DND-41 (cell line): ENCODE measurements around the gene IGFBP7.

Source experiments
- ATAC-seq: fragments of 200-7000 bp; cut with Tn5 transposase; 3 replicates; pipeline ENCODE4 v1.9.1; 2021; ENCODE audit warnings: low read depth; ENCODE audit not compliant: insufficient read depth
- DNase-seq: peaks from one replicate; pipeline ENCODE4 v3.0.0-alpha.2; 2020
- H2AFZ ChIP-seq: 2 replicates; pipeline ENCODE4 v1.6.0; 2012; ENCODE audit warnings: low read depth, low read length
- H3K27ac ChIP-seq: 2 replicates; pipeline ENCODE4 v1.5.1; 2012; ENCODE audit warnings: low read length, inconsistent platforms
- H3K27me3 ChIP-seq: fragments of 200-600 bp; sonication (generic); 2 replicates; pipeline ENCODE4 v1.6.0; 2012; ENCODE audit warnings: low read length, mild to moderate bottlenecking, inconsistent platforms; ENCODE audit not compliant: insufficient read depth, poor library complexity
- H3K36me3 ChIP-seq: 2 replicates; pipeline ENCODE4 v1.5.1; 2012; ENCODE audit warnings: low read length, inconsistent platforms; ENCODE audit not compliant: insufficient read depth
- H3K4me1 ChIP-seq: 2 replicates; pipeline ENCODE4 v1.5.1; 2012; ENCODE audit warnings: mild to moderate bottlenecking, low read length; ENCODE audit not compliant: insufficient read depth
- H3K4me2 ChIP-seq: 2 replicates; pipeline ENCODE4 v1.6.0; 2012; ENCODE audit warnings: mild to moderate bottlenecking, moderate library complexity, low read length, inconsistent platforms; ENCODE audit not compliant: insufficient read depth
- H3K4me3 ChIP-seq, 2 experiments: fragments of 200-600 bp in 1 of 2; shearing (Covaris generic) in 1 of 2; 2 replicates each; pipeline ENCODE4 v1.5.1; 2012 to 2016; ENCODE audit warnings: inconsistent platforms in 2 of 2, low read length in 2 of 2, mild to moderate bottlenecking in 2 of 2, low read depth in 1 of 2, moderate library complexity in 1 of 2
- H3K79me2 ChIP-seq: 2 replicates; pipeline ENCODE4 v1.6.0; 2012; ENCODE audit warnings: low read length, inconsistent platforms; ENCODE audit not compliant: insufficient read depth
- H3K9ac ChIP-seq: 2 replicates; pipeline ENCODE4 v1.6.0; 2012; ENCODE audit warnings: low read depth, mild to moderate bottlenecking, inconsistent platforms, low read length, moderate library complexity
- H3K9me3 ChIP-seq: 2 replicates; pipeline ENCODE4 v1.5.1; 2012; ENCODE audit warnings: low read length, moderate library complexity, mild to moderate bottlenecking, inconsistent platforms; ENCODE audit not compliant: insufficient read depth, severe bottlenecking
- H4K20me1 ChIP-seq: 2 replicates; pipeline ENCODE4 v1.6.0; 2012; ENCODE audit warnings: low read length; ENCODE audit not compliant: insufficient read depth
- CTCF ChIP-seq: IDR thresholded peaks from 2 replicates; pipeline ENCODE4 v1.5.1; 2012; ENCODE audit warnings: borderline replicate concordance, low read length, moderate library complexity, mild to moderate bottlenecking; ENCODE audit not compliant: poor library complexity, severe bottlenecking; ENCODE audit errors: extremely low read depth
- EZH2 ChIP-seq: IDR thresholded peaks from 3 replicates; pipeline ENCODE4 v1.6.1; 2012; ENCODE audit warnings: borderline replicate concordance, low read depth, mild to moderate bottlenecking, moderate library complexity, low read length, inconsistent platforms; ENCODE audit not compliant: severe bottlenecking

The IGFBP7 gene

DNA sequence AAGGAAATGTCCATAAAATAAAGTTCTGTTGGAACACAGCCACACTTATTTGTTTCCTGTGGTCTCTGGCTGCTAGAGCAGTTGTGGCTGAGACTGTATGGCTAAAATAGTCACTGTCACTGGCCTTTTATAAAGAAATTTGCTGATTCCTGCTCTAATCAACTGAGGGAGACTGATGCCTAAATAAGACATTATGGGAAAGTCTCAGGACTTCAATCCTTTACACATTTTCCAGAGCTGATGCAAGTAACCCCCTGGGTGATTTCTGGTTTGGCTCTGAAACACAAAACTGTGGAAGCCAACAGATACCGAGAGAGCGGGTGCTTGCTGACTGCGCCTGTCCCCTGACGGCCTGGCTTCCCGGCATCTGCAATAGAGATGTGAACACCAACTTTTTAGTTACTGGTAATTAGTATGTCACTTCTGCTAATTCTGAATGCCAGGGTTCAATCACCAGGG lies 67.4 kb downstream of the IGFBP7 start:
- no peak overlapping the region for H2AFZ ChIP-seq
- H3K27me3 ChIP-seq = no peaks in the 10 kb centered on the region
- no peak overlapping the region for H3K4me3 ChIP-seq
- TF ChIP-seq EZH2 (no peak), CTCF (no peak)
- H3K9ac ChIP-seq = no peak overlapping the region
- H3K4me2 ChIP-seq = no peak overlapping the region
- H4K20me1 ChIP-seq = no peaks in the 10 kb centered on the region
- ATAC-seq (no peak), DNase-seq (no peak)
- H3K79me2 ChIP-seq = no peaks in the 10 kb centered on the region
- H3K4me1 ChIP-seq = no peaks in the 10 kb centered on the region
- no peaks in the 10 kb centered on the region for H3K36me3 ChIP-seq
- H3K27ac ChIP-seq = no peak overlapping the region
- no peaks in the 10 kb centered on the region for H3K9me3 ChIP-seq

DNA sequence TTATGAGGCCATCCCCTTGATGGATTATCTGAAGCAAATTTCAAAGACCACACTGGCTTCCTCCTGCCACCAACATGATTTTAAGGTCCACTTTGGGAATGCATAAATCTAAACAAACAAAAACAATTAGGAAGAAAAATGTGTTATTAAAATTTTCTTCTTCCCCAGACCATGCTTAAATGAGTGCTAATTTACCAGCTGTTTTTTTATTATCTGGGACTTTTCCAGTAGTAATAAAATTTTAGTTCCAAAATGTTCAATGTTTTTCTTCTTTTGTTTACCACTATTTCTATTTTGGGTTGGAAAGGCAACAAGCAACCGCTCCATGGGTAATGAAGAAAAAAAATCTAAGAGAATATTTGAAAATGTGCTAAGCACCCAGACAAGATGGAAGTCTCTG lies 69.2 kb downstream of the IGFBP7 start:
- Histone ChIP-seq H3K27me3 (no peaks in the 10 kb centered on the region), H3K9me3 (no peaks in the 10 kb centered on the region), H3K27ac (no peak overlapping the region), H3K4me3 (no peak overlapping the region), H4K20me1 (no peaks in the 10 kb centered on the region), H3K79me2 (no peaks in the 10 kb centered on the region), H2AFZ (no peak overlapping the region), H3K36me3 (no peaks in the 10 kb centered on the region), H3K4me2 (no peak overlapping the region), H3K4me1 (no peaks in the 10 kb centered on the region), H3K9ac (no peak overlapping the region)
- DNase-seq (no peak), ATAC-seq (no peak)
- TF ChIP-seq CTCF (no peak), EZH2 (no peak)

- Histone ChIP-seq H2AFZ (no peak overlapping the region), H3K9ac (no peak overlapping the region), H3K27me3 (no peaks in the 10 kb centered on the region), H3K36me3 (no peaks in the 10 kb centered on the region), H3K4me1 (no peaks in the 10 kb centered on the region), H3K27ac (no peak overlapping the region), H3K79me2 (no peaks in the 10 kb centered on the region), H3K4me2 (no peak overlapping the region), H4K20me1 (no peaks in the 10 kb centered on the region), H3K9me3 (no peaks in the 10 kb centered on the region), H3K4me3 (no peak overlapping the region)
- TF ChIP-seq EZH2 (no peak), CTCF (no peak)
- no peak for DNase-seq
- no peak for ATAC-seq
Measured at GRCh38 chr4:57040510-57040909, 69.7 kb downstream of the IGFBP7 start.

GRCh38 chr4:57039345-57039744 lies 70.8 kb downstream of the IGFBP7 start:
- no peak overlapping the region for H3K4me2 ChIP-seq
- H3K27ac ChIP-seq = no peak overlapping the region

More at GRCh38 chr4:57039345-57039744, 70.8 kb downstream of the IGFBP7 start:
- no peaks in the 10 kb centered on the region for H3K4me1 ChIP-seq
- no peak overlapping the region for H3K4me3 ChIP-seq
- H3K9ac ChIP-seq = no peak overlapping the region
- DNase-seq (no peak), ATAC-seq (no peak)
- no peak overlapping the region for H2AFZ ChIP-seq
- no peak for TF ChIP-seq CTCF
- TF ChIP-seq EZH2 = no peak
- H3K9me3 ChIP-seq = no peaks in the 10 kb centered on the region
- no peaks in the 10 kb centered on the region for H3K27me3 ChIP-seq
- no peaks in the 10 kb centered on the region for H4K20me1 ChIP-seq
- H3K79me2 ChIP-seq = no peaks in the 10 kb centered on the region
- no peaks in the 10 kb centered on the region for H3K36me3 ChIP-seq
